ACHN (cell line): Measurements from ENCODE around the gene TAS1R3.

Experiments
- DNase-seq: peaks from one replicate; pipeline ENCODE4 v3.0.0-alpha.2; 2015
- in situ Hi-C: cut with HindIII; loops from 2 replicates; pipeline ENCODE4 v1.10.0; 2017; ENCODE audit warnings: low sequenced_read_pairs, low pct_ligation_motif_present, low pct_unique_long_range_greater_than_20kb

TAS1R3 gene

GRCh38 chr1:1344655-1345361, 13.7 kb downstream of the TAS1R3 start:
- in situ Hi-C loops: no loop called here
- peak; percentile 78 for DNase-seq

GRCh38 chr1:1345384-1345783, 14.3 kb downstream of the TAS1R3 start:
- no peak for DNase-seq
- in situ Hi-C loops: no loop called here

GRCh38 chr1:1345860-1346500, 14.9 kb downstream of the TAS1R3 start:
- in situ Hi-C loops: no loop called here

DNA sequence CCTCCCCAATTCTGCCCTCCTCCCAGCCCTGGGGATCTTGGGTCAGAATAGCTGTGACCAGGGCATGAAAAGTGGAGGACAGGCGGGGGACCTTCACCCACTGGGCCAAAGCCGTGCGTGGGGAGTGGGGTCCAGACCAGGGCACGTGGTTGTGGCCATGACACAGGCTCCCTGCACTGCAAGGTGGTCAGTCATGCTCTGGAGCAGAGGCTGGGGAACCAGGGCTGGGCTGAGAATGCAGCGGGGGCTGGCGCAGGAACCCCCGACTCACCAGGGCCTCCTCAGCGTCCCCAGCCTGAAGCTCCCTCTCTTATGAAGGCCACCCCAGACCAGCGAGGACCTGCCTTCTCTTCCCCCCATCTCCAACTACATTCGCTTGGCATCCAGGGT, 15.4 kb downstream of the TAS1R3 start:
- in situ Hi-C loops: no loop called here
- no peak for DNase-seq

More at GRCh38 chr1:1345860-1346500, 14.9 kb downstream of the TAS1R3 start:
- DNase-seq: no peak

DNA sequence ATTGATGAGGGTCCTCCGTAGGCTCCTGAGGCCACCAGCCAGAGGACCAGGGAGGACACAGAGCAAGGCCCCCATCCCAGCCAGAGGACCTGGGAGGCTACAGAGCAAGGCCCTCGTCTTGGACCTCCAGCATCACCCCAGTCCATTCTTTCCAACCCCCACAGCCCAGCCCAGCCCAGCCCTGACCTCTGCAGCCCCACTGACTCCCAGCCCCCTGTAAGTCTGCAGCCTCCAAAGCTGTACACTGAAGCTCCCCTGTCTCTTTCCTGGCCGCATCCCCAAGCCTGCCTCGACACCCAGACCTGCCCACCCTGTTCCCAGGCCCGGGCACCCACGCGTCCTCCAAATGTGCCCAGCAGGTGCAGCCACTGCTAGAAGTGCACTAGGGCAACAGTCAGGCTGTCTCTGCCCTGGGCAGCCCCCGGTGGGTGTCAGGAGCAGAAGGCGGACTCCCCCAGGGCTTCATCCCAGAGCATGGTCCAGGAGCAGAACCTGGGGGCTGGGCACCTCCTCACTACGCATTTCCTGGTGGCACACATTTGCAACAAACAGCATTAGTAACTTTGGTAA, 16.0 kb downstream of the TAS1R3 start:
- no peak for DNase-seq
- in situ Hi-C loops: no loop called here

DNA sequence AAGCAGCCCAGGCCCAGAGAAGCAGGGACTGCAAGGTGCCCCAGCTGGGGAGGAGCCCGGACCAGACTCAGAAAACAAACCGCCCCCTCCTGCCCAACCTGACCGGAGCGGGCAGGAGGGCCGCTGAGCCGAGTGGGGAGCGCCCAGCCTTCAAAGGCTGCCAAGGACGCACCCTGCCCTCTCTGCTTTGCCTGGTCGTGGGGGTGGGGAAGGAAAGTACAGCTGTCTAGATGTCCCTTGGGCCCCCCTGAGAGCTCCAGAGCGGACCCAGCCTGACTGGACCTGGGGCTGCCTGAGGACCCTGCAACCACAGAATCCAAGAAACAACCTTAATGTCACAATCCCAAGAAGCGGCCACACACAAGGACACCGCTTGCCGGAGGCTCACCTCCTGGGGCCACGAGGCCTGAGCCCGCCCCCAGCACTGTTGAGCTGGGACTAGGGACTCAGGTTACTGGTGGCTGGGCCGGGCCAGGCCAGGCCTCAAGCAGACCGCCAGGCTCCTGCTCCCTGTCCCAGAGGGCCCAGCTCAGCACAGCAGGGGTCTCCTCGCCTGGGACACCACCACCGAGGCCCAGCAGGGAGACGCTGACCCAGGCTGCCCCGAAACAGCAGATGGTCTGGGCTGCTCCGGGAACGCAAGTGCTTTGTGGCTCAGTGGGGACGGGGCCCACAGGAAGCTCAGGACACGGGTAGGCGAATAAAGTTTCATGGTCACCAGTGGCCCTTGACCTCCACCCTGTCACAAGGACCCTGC, 16.8 kb downstream of the TAS1R3 start:
- DNase-seq: no peak
- in situ Hi-C loops: no loop called here

DNA sequence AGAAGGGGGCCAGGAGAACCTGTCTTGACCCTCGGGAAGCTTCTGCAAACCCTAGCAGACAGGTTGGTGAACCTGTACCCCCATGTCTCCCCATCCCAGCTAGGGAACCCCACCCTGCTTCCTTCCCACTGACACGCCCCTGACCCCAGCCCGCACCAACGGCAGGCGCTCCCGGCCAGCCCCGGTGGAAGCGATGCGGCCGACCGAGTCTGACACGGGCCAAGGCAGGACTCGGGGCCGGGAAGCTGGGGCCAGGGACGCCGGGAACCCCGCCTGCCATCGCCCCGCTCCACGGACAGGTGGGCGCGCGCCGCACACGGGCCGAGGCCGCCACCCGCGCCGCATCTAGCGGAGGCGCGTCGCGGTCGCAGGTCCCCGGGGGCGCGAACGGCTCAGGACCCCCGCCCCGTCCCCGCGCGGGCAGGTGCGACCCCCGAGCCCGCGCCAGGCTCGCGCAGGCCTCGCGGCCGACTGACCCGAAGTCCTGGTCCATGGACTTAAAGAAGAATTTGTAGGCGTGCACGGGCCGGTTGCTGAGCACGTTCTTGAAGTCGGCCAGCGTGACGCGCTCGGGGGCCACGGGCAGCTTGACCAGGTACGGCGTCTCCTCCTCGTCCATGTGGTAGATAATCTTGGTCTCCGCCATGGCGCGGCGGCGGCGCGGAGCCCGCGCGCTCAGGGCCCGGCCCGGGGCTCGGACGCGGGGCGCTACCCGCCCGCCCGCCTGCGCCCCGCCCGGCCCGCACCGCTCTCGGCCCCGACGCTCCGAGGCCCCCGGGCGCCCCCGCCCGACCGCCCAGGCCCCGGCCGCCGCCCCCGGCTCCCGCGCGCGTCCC, 17.6 kb downstream of the TAS1R3 start:
- in situ Hi-C loops: no loop called here
- DNase-seq: peak; percentile 34

- peak; percentile 64 for DNase-seq
- in situ Hi-C loops: no loop called here
These were observed 18.4 kb downstream of the TAS1R3 start, which contains the start of gene DVL1 for GRCh38 chr1:1349256-1350012. Gene DVL1, minus strand, starts transcription at chr1:1349418. Its CDS starts 353 bp downstream, at chr1:1349065.

- in situ Hi-C loops: no loop called here
- DNase-seq: no peak
These were observed 20.7 kb downstream of the TAS1R3 start for GRCh38 chr1:1351511-1352427.

DNA sequence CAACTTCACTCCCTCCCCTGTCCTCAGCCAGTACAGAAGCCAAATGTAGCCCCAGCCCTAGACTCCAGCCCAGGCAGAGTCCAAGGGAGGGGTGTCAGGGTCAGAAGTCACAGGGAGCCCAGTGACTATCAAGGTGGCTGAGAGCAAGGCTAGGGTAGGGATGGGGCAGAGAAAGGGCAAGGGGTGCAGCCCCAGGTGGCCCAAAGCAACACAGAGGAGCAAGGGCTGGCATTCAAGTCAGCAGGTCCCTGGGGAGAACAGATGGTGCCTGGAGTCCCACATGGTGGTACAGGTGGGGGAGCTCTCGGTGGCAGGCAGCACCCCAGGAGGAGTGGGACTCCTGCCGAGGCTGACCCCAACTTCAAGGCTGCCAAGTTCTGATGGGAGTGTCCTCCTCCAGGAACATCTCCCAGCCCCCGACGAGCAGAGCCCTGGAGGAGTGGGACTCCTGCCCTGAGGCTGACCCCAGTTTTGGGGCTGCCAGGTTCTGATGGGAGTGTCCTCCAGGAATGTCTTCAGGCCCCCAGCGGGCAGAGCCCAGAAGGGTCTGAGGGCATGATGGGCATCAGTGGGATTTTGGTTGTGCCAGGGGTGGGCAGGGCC, 21.8 kb downstream of the TAS1R3 start:
- DNase-seq: no peak
- in situ Hi-C loops: no loop called here

DNA sequence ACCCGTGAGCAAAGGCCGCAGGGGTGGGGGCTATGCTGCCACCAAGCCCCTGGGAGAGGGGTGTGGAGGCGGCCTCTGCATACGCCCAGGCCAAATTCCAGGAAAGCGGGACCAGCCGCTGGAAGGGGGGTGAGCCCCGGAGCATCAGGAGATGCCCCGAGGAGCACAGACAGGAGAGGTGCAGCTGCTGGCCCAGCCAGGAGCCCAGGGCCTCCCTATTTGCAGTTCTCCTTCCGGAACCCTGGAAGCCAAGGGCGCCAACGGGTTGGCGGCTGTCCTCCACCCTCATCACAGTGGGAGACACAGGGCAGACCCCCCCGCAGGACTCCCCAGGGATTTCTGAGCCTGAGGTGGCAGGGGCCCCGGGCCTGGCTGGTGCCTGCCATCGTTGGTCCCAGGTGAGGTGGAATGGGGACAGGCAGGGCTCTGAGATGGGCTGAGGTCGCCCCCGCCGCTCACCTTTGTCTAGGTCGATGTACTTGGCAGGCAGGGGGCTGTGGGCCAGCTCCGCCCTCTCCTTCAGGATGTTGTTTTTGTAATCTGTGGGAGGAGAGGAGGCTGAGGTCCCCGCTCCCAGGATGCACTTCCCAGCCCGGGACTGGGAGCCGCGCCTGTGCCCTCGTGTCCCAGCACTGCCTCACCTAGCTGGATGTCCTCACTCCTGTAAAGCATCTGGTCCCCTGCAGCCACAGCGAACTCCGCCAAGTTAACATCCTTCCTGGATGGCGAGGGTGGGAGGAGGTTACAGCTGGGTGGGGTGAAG, 22.5 kb downstream of the TAS1R3 start:
- no peak for DNase-seq

GRCh38 chr1:1354271-1355247, 23.5 kb downstream of the TAS1R3 start:
- in situ Hi-C loops: no loop called here
- no peak for DNase-seq

More for the DNA sequence above, 22.5 kb downstream of the TAS1R3 start:
- in situ Hi-C loops: no loop called here

- in situ Hi-C loops: no loop called here
- DNase-seq: no peak
These were observed 24.3 kb downstream of the TAS1R3 start for GRCh38 chr1:1355416-1355815.

- no peak for DNase-seq
- in situ Hi-C loops: no loop called here
These were observed 25.2 kb downstream of the TAS1R3 start for GRCh38 chr1:1356166-1356795.
